Measurements from ENCODE around the gene TMEM221. TPM values are rescaled to one million over a fixed set of nuclear protein-coding genes. Genes with fewer than 3 reads are reported as not detected.
A peak's percentile ranks its signal among the peaks of the same experiment; 100 is the strongest.

TMEM221 gene
- total and polyA plus RNA-seq, 10 of the 15 experiments (the other 5 are each of a cell fraction or from before 2014, with no cell fraction given) = 0.04 to 0.24 TPM; not detected in 8

GRCh38 chr19:17469481-17470067, 21.1 kb upstream of the TMEM221 start:
- CTCF ChIA-PET = interaction anchor here (1.0 to 6.0 kb wide), 2 partner anchors 75 to 83 kb away, joined by 4 to 36 read pairs; partner anchors contain the start of gene CCDC194
- intact Hi-C loops (cut with micrococcal nuclease; ENCODE audit: unreplicated experiment) = no loop called here
- SMC1A ChIA-PET (ENCODE audit: uncharacterized antibody, unreplicated experiment) = interaction anchor here (0.6 to 0.8 kb wide), 2 partner anchors 17 to 26 kb away, joined by 3 to 5 read pairs; no protein-coding TSS in a partner anchor
- Histone ChIP-seq H3K9ac (ENCODE audit: control insufficient read depth, insufficient read depth, low read length) (peak overlapping the region; percentile 61; the same call in 1 of the 2 replicates), H3K9me3 (replicated peaks; ENCODE audit: control insufficient read depth, insufficient read depth, low read length) (no peaks in the 10 kb centered on the region), H3K4me3 (peak overlapping the region; percentile 80), H2AFZ (ENCODE audit: control insufficient read depth, low read depth, low read length) (peak overlapping the region; percentile 99), H3K79me2 (ENCODE audit: control insufficient read depth, insufficient read depth, low read length) (no peaks in the 10 kb centered on the region), H3K36me3 (ENCODE audit: control insufficient read depth in 2 of 2, insufficient read depth in 2 of 2, low read length in 1 of 2) (no peaks in the 10 kb centered on the region), H3K4me1 (ENCODE audit: control insufficient read depth, insufficient read depth, low read length) (peaks cover 22% of the 10 kb centered on the region), H3K4me2 (ENCODE audit: control insufficient read depth, insufficient read depth) (peak overlapping the region; percentile 99), H3K27me3 (replicated peaks in 1 of 2; ENCODE audit: control insufficient read depth in 2 of 2, insufficient read depth in 2 of 2, low read length in 1 of 2) (no peaks in the 10 kb centered on the region), H4K20me1 (ENCODE audit: control insufficient read depth, insufficient read depth) (no peaks in the 10 kb centered on the region), H3K27ac (ENCODE audit: control insufficient read depth, insufficient read depth) (peak overlapping the region; percentile 61)
- POLR2A ChIA-PET = interaction anchor here (1.4 kb wide), 1 partner anchor 81 kb away, joined by 3 read pairs; no protein-coding TSS in a partner anchor
- ATAC-seq = peak; percentile 87
- peak; percentile 75 for FAIRE-seq
- BruUV-seq (replicated peaks) = no TSS peak
- peak; percentile 86 for DNase-seq (ENCODE audit: low read depth, low spot score)
- RAD21 ChIA-PET (ENCODE audit: unreplicated experiment) = no interaction called here
- in situ Hi-C loops (cut with MboI) = loop anchor here (5.0 kb wide), 2 partner anchors 72 to 122 kb away; no protein-coding TSS in a partner anchor
- WGBS (ENCODE audit: insufficient coverage, insufficient replicate concordance, low lambda C conversion rate, missing lambda C conversion rate) = 2% methylated on average over 22 of the region's 31 CpGs
- TF ChIP-seq BHLHE40 (IDR thresholded peaks at IDR 0.05; ENCODE audit: borderline replicate concordance in 1 of 2, low read depth in 2 of 2, low read length in 1 of 2) (peak; percentile 52 to 76; a peak in 2 of 4 replicates), IKZF1 (conservative IDR thresholded peaks at IDR 0.05) (0 out of 2 replicates have a peak, but pooled peaks have one; percentile 56), ATF7 (IDR thresholded peaks at IDR 0.05; ENCODE audit: low read depth) (no peak), MAX (IDR thresholded peaks at IDR 0.05; ENCODE audit: low read depth, low read length) (peak; percentile 74; the same call in 1 of the 2 replicates), SMAD1 (IDR thresholded peaks at IDR 0.05; ENCODE audit: low read depth, partially characterized antibody) (no peak), USF1 (IDR thresholded peaks at IDR 0.05; ENCODE audit: borderline replicate concordance, extremely low read length, insufficient read depth, low read depth, low read length) (peak; percentile 41), CBX3 (IDR thresholded peaks at IDR 0.05; ENCODE audit: borderline replicate concordance, low read depth) (no peak), MXI1 (IDR thresholded peaks at IDR 0.05; ENCODE audit: low read depth, low read length) (peak; percentile 93), GABPA (IDR thresholded peaks at IDR 0.05; ENCODE audit: low read depth) (no peak), PAX5 (IDR thresholded peaks at IDR 0.05; ENCODE audit: borderline replicate concordance, low read depth, low read length) (no peak), ZNF384 (IDR thresholded peaks at IDR 0.05; ENCODE audit: borderline replicate concordance, low read depth, low read length) (no peak), IRF4 (IDR thresholded peaks at IDR 0.05; ENCODE audit: low read depth, low read length) (no peak), CBX5 (IDR thresholded peaks at IDR 0.05; ENCODE audit: low read depth) (no peak), PBX3 (IDR thresholded peaks at IDR 0.05; ENCODE audit: insufficient replicate concordance, low read depth, low read length) (no peak), SP1 (IDR thresholded peaks at IDR 0.05; ENCODE audit: low read depth, low read length) (no peak), RAD51 (IDR thresholded peaks at IDR 0.05) (peak; percentile 67; the same call in 1 of the 2 replicates), USF2 (IDR thresholded peaks at IDR 0.05; ENCODE audit: borderline replicate concordance, low read depth, low read length) (no peak), SMAD5 (IDR thresholded peaks at IDR 0.05; ENCODE audit: low read depth) (no peak), STAT3 (IDR thresholded peaks at IDR 0.05; ENCODE audit: low read depth, low read length) (no peak), BRCA1 (IDR thresholded peaks at IDR 0.05; ENCODE audit: low read depth, low read length) (0 out of 2 replicates have a peak, but pooled peaks have one; percentile 19), GATAD2B (conservative IDR thresholded peaks at IDR 0.05; ENCODE audit: low read depth) (0 out of 2 replicates have a peak, but pooled peaks have one; percentile 7)
